Raji (cell line): ENCODE results near the gene SERPINB1.

Experiments used
- POLR2A ChIP-seq: IDR thresholded peaks from 2 replicates; pipeline ENCODE4 v1.6.1; 2011; ENCODE audit warnings: low read depth, low read length, control low read depth; ENCODE audit not compliant: insufficient read depth

Gene SERPINB1

GRCh38 chr6:2795162-2795561 lies 46.5 kb downstream of the SERPINB1 start:
- no peak for TF ChIP-seq POLR2A

DNA sequence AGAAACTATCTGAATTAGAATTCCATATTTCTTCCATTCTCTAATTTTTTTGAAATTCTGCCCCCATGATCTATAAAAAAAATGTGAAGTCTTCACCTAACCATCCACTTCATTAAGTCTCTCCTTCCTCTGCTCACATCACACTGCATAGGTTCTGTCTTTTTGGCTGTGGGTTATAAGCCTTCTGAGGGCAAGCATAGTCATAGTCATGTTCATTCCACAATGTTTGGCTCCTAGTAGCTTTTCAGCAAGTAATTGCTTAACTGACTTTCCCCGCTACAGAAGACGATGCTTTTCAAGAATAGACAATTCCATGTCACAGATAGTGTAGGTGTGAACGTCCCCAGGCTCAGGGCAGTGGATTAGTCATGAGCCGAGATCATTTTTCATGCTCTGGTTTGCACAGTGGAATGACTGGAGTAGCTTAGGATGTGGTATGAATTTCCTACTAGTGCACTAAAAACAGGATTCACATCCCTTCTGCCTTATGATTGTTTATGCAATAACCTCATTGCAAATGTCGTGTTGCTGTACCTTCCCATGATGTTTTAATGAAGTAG lies 47.4 kb downstream of the SERPINB1 start:
- TF ChIP-seq POLR2A, result no peak

DNA sequence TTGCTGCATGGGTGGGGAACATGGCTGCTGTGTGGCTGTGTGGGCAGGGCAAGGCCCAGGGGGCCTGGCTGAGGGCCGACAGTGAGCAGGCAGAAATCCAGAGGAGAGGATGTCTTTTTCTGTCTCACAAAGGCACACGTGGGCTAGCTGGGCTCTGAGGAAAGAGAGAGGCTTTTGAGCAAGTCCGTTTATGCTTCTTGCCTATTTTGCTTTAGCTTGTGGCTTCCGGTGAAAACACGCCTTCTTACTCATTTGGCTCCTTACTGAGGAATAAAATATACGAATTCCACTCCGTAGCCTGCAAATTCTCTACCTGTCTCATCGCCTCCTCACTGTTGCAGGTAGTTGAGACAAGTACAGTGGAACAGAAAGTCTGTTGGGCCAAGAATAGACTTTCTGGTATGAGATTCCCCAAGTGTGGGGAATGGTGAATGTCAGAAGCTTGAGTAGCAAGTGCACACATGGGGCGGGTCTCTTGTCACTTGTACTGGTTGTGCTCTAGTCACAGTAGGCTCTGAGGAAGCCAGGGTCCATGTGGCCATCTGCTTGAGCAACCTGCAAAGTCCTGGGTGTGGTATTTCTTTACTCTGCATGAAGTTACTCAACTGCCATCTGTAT lies 48.0 kb downstream of the SERPINB1 start:
- TF ChIP-seq POLR2A, result no peak

DNA sequence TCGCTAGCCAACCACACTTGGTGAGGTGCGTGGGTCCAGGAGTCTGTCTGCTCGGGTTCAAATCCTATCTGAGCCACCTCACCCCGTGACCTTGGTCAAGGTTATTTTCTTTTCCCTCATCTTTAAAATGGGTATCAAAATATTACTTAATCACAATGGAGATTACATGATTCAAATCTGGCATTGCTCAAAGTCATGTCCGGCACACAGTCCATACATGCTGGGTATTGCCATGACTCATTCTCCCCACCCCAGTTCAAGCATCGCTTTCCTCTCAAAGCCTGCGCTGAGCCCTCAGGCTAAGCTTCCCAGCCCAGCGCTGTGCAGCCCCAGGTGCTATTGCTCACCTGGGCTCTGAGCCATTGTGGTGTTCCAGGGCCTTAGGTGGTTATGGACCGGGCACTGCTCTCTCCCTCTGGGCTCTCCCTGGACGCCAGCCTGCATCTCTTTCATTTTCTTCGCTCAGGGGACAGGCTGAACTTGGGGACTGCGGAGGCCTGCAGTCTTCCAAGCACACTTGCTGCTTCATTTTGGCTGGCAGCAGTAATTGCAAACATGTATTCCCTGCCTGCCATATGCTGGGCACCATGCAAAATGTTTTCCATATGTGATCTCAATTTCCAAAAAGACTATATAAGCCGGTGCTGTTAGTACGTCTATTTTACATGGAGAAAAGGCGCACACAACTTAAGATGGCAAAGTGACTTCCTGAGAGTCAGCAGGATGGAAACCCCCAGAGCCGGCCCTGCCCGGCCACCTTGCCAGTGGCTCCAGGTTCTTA lies 49.1 kb downstream of the SERPINB1 start:
- TF ChIP-seq POLR2A, result no peak

GRCh38 chr6:2791450-2791974 lies 50.2 kb downstream of the SERPINB1 start:
- TF ChIP-seq POLR2A, result no peak

DNA sequence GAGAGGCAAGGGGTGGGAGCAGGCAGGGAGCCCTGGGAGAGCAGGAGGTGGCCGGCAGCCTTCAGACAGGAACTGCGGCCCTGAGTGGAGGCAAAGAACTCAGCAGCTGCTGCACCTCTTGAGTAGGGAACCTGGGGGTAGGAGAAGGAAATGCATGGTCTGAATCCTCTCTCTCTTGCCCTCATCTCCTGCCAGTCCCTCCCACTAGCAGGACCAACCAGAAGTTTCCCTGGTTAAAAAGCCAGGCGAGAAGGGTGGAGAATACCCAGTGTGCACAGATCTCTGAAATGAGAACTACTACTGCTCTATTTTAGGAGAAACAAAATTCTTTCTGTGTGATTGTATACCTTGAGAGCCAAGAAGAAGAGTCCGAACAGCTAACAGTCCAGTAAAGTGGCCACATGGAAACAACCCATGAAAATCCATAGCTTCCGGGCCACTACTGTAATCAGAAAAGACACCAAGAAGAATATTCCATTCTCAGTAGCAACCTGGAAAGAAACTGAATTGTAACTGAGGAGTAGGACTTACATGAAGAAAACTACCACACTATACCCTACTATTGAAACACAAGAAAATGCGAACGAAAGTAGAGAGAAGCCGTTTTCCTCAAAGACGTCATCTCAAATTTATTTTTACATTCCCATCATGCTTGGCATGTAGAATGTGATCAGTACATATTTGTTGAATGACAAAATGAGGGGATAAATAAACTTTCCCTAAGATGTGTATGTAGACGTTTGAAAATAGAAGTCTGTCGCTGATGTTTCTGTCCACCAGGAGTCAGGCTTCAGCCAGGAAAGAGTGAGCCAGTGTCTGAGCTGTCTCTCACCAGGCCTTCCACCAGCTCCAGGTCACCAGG lies 50.8 kb downstream of the SERPINB1 start:
- TF ChIP-seq POLR2A, result no peak

- no peak for TF ChIP-seq POLR2A
Observed at GRCh38 chr6:2786269-2786668, 55.4 kb downstream of the SERPINB1 start.

DNA sequence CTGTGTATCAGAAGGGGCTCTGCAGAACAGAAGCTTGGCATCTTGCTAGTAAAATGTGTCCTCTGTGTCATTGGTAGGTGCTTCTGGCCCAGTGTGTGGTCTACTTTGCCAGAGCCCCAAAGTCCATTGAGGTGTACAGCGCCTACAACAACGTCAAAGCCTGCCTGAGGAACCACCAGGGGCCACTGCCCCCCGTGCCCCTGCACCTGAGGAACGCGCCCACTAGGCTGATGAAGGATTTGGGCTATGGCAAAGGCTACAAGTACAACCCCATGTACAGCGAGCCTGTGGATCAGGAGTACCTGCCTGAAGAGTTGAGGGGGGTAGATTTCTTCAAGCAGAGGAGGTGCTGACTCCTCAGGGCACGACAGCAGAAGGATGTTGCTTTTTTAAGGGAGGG lies 56.7 kb downstream of the SERPINB1 start:
- no peak for TF ChIP-seq POLR2A

- no peak for TF ChIP-seq POLR2A
Observed at GRCh38 chr6:2784061-2784460, 57.6 kb downstream of the SERPINB1 start.

DNA sequence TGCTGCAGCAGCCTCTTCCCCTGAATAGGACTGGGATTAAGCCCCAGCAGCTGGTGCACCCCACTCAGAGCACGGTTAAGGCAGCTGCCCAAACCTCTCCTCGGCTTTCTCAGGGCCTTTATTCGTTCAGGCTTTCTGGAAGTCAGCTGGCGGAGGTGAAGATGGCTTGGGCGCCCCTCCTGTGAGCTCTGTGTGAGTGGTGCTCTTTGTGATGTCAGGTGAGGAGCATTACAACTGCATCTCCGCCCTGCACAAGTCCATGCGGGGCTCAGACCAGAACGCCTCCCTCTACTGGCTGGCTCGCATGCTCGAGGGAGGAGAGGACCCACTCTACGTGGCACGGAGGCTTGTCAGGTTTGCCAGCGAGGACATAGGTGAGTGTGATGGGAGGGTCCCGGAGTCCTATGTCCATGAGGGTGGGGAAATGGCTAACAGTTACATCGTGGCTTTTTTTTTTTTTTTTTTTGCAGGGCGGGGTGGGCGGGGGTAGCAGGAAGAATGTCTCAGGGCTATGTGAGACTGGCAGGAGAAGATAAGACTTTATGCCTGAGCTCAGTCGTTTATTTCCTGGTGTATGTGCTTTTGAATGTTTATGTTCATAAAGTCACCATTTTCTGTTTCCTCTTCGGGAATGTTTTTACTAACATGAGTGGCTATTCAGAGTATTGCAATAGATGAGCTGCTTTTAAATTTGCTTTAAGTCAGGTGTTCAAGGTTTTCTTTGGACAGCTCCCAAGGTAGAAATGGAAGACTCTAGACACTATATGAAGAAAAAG lies 58.3 kb downstream of the SERPINB1 start:
- no peak for TF ChIP-seq POLR2A

- no peak for TF ChIP-seq POLR2A
Observed at GRCh38 chr6:2782825-2783187, 58.9 kb downstream of the SERPINB1 start.

GRCh38 chr6:2782356-2782708 lies 59.3 kb downstream of the SERPINB1 start:
- no peak for TF ChIP-seq POLR2A
